GM06990 (cell line): ENCODE measurements around the gene SLC27A2.

ENCODE experiments used
- DNase-seq: peaks from one replicate; pipeline ENCODE4 v3.0.0-alpha.2; 2011; ENCODE audit not compliant: insufficient read length; ENCODE audit errors: extremely low read depth
- H3K27me3 ChIP-seq: replicated peaks from 2 replicates; pipeline ENCODE4 v1.6.0; 2011; ENCODE audit warnings: low read length; ENCODE audit not compliant: control insufficient read depth, insufficient read depth
- H3K36me3 ChIP-seq: 2 replicates; pipeline ENCODE4 v1.5.1; 2011; ENCODE audit warnings: low read length; ENCODE audit not compliant: control insufficient read depth, insufficient read depth
- H3K4me3 ChIP-seq: replicated peaks from 2 replicates; pipeline ENCODE4 v1.5.1; 2011; ENCODE audit warnings: low read depth, mild to moderate bottlenecking, control low read depth, low read length
- TF ChIP-seq, protein P1 (sequence below): IDR thresholded peaks from 2 replicates; pipeline ENCODE4 v1.5.1; 2011; ENCODE audit warnings: low read length, control low read depth, mild to moderate bottlenecking, inconsistent platforms; ENCODE audit not compliant: insufficient read depth, poor library complexity, severe bottlenecking

SLC27A2 gene

GRCh38 chr15:50222181-50222580 lies 40.2 kb downstream of the SLC27A2 start:
- Histone ChIP-seq H3K4me3 (no peak overlapping the region), H3K27me3 (no peaks in the 10 kb centered on the region), H3K36me3 (no peaks in the 10 kb centered on the region)
- no peak for DNase-seq
- TF ChIP-seq, protein P1, sequence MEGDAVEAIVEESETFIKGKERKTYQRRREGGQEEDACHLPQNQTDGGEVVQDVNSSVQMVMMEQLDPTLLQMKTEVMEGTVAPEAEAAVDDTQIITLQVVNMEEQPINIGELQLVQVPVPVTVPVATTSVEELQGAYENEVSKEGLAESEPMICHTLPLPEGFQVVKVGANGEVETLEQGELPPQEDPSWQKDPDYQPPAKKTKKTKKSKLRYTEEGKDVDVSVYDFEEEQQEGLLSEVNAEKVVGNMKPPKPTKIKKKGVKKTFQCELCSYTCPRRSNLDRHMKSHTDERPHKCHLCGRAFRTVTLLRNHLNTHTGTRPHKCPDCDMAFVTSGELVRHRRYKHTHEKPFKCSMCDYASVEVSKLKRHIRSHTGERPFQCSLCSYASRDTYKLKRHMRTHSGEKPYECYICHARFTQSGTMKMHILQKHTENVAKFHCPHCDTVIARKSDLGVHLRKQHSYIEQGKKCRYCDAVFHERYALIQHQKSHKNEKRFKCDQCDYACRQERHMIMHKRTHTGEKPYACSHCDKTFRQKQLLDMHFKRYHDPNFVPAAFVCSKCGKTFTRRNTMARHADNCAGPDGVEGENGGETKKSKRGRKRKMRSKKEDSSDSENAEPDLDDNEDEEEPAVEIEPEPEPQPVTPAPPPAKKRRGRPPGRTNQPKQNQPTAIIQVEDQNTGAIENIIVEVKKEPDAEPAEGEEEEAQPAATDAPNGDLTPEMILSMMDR = no peak

GRCh38 chr15:50224606-50225005 lies 42.6 kb downstream of the SLC27A2 start:
- Histone ChIP-seq H3K36me3 (no peaks in the 10 kb centered on the region), H3K27me3 (no peaks in the 10 kb centered on the region), H3K4me3 (no peak overlapping the region)
- DNase-seq = no peak
- TF ChIP-seq, protein P1 = no peak

DNA sequence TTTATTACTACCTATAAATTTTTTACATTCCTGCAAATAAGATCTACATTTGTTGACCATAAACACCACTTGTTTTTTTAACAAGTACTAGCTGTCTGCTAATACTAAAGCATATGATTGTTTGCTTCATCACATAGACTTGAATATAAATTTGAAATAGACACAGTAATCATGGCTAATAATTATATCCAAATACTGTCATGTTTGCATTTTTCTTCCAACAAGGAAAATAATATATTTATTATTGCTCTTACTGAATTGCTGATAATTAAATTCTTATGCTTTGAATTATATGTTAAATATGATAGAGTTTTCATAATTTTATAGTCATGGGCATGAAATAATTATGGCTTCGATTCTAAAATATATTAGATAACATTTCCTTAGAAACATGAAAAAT lies 43.1 kb downstream of the SLC27A2 start:
- no peak overlapping the region for H3K4me3 ChIP-seq
- no peaks in the 10 kb centered on the region for H3K36me3 ChIP-seq
- no peak for DNase-seq
- H3K27me3 ChIP-seq = no peaks in the 10 kb centered on the region
- TF ChIP-seq, protein P1 = no peak

- no peaks in the 10 kb centered on the region for H3K27me3 ChIP-seq
Measured at GRCh38 chr15:50225938-50226337, 43.9 kb downstream of the SLC27A2 start.

DNA sequence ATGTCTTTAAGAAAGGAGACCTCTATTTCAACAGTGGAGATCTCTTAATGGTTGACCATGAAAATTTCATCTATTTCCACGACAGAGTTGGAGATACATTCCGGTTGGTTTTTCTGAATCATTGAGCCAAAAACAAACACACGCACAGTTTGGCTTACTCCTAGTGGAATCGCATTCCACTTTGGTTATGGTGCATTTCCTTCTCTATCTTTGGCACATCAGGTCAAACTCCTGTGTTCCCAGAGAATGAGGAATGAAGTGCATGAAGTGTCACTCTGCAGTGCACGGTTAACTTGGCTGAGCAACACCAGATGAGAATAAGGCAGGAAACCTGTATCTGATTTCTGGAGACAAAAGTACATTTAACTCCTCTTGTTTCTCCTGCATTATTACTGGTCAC lies 45.1 kb downstream of the SLC27A2 start:
- Histone ChIP-seq H3K36me3 (no peaks in the 10 kb centered on the region), H3K4me3 (no peak overlapping the region), H3K27me3 (no peaks in the 10 kb centered on the region)
- no peak for DNase-seq
- TF ChIP-seq, protein P1 = no peak

More at GRCh38 chr15:50225938-50226337, 43.9 kb downstream of the SLC27A2 start:
- no peak for DNase-seq
- no peak overlapping the region for H3K4me3 ChIP-seq
- no peaks in the 10 kb centered on the region for H3K36me3 ChIP-seq
- TF ChIP-seq, protein P1 = no peak

DNA sequence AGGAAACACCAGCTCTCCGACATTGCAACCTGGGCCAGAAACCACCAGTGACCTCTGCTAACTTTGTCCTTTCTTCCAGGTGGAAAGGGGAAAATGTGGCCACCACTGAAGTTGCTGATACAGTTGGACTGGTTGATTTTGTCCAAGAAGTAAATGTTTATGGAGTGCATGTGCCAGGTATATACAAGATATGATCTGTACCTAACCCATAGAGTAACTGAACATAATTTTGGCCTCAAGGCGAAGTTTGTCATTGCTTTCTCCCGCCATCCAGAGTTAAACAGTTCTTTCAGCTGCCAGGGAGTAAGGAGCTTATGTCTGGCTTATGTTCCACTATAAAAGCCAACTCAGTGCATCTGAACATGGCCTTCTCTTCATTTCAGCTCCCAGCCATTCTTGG lies 46.9 kb downstream of the SLC27A2 start:
- Histone ChIP-seq H3K4me3 (no peak overlapping the region), H3K27me3 (no peaks in the 10 kb centered on the region), H3K36me3 (no peaks in the 10 kb centered on the region)
- no peak for DNase-seq
- TF ChIP-seq, protein P1 = no peak
